Right lung (tissue), 5 donors: Measurements from ENCODE around the gene BIRC5. TPM values are rescaled to one million over a fixed set of nuclear protein-coding genes. Genes with fewer than 3 reads are reported as not detected.

Experiments
- DNase-seq, 2 donors: peaks; one replicate each; pipeline ENCODE4 v3.0.0-alpha.2; 2013
- polyA plus RNA-seq, 5 donors: library from polyadenylated mRNA; unstranded; fragments of 120-200 nt; gene quantifications; one replicate each; pipeline versions ENCODE4 v1.2.1 to v1.2.3, GENCODE V29; 2013; ENCODE audit warnings: inconsistent platforms in 1 of 5, low replicate concordance in 1 of 5; ENCODE audit not compliant: insufficient read length in 5 of 5, insufficient read depth in 1 of 5

BIRC5 gene
- polyA plus RNA-seq, 5 donors: 21.7 to 39.2 (median 28.0) TPM

GRCh38 chr17:78272181-78272913 lies 58.3 kb downstream of the BIRC5 start:
- DNase-seq: peak; percentile 67 to 70

GRCh38 chr17:78272914-78273258 lies 58.8 kb downstream of the BIRC5 start:
- no peak for DNase-seq

- no peak for DNase-seq
These were observed 59.8 kb downstream of the BIRC5 start for GRCh38 chr17:78273813-78274212.

Other genes with a start within 250 kb of the BIRC5 start
- 10 to 100 TPM; 23.7 to 47.7 (median 38.6) TPM for gene TMC6, start 85.5 kb upstream of the BIRC5 start, polyA plus RNA-seq
- 1 to 10 TPM; 3.8 to 6.9 (median 5.6) TPM for gene TMC8, start 83.5 kb upstream of the BIRC5 start, polyA plus RNA-seq
- gene C17orf99, start 67.9 kb upstream of the BIRC5 start, polyA plus RNA-seq: 1 to 10 TPM in 1 of 5 donors, under 1 TPM in 4; 0.28 to 1.7 (median 0.55) TPM
- gene SYNGR2, start 45.7 kb upstream of the BIRC5 start, polyA plus RNA-seq: 10 to 100 TPM; 39.1 to 67.7 (median 43.5) TPM
- gene TK1, start 27.2 kb upstream of the BIRC5 start, polyA plus RNA-seq: 10 to 100 TPM; 24.5 to 39.7 (median 28.4) TPM
- 10 to 100 TPM; 45.4 to 55.4 (median 53.7) TPM for gene AFMID, start 26.9 kb upstream of the BIRC5 start, polyA plus RNA-seq
- under 1 TPM; 0.08 to 0.21 (median 0.16) TPM for gene TMEM235, start 17.4 kb downstream of the BIRC5 start, polyA plus RNA-seq
- gene SOCS3, start 145.8 kb downstream of the BIRC5 start, polyA plus RNA-seq: 10 to 100 TPM in 4 of 5 donors, 1 to 10 TPM in 1; 7.5 to 49.2 (median 26.1) TPM
- gene PGS1, start 164.4 kb downstream of the BIRC5 start, polyA plus RNA-seq: 10 to 100 TPM; 39.4 to 58.8 (median 54.8) TPM